Parathyroid adenoma (tissue), 2 donors: ENCODE data around the gene TRABD.
A peak's percentile ranks its signal among the peaks of the same experiment; 100 is the strongest.

Experiments used
- H2AFZ ChIP-seq: fragments of 300-600 bp; sonication (generic); one replicate; pipeline ENCODE4 v1.7.0; 2017; ENCODE audit warnings: antibody characterized with exemption, mild to moderate bottlenecking
- H3K27ac ChIP-seq: fragments of 300-600 bp; sonication (generic); one replicate; pipeline ENCODE4 v1.7.0; 2017
- H3K27me3 ChIP-seq: fragments of 300-600 bp; sonication (generic); one replicate; pipeline ENCODE4 v1.7.0; 2017; ENCODE audit warnings: low read length; ENCODE audit not compliant: control insufficient read depth, insufficient read depth
- H3K36me3 ChIP-seq: fragments of 300-600 bp; sonication (generic); one replicate; pipeline ENCODE4 v1.7.0; 2017; ENCODE audit warnings: low read length; ENCODE audit not compliant: control insufficient read depth, insufficient read depth
- H3K4me1 ChIP-seq: fragments of 300-600 bp; sonication (generic); one replicate; pipeline ENCODE4 v1.7.0; 2017; ENCODE audit warnings: control low read depth
- H3K4me2 ChIP-seq: fragments of 300-600 bp; sonication (generic); one replicate; pipeline ENCODE4 v1.7.0; 2017; ENCODE audit warnings: low read length
- H3K4me3 ChIP-seq: fragments of 300-600 bp; sonication (generic); one replicate; pipeline ENCODE4 v1.7.0; 2017; ENCODE audit warnings: low read depth, low read length
- H3K79me2 ChIP-seq: fragments of 300-600 bp; sonication (generic); one replicate; pipeline ENCODE4 v1.7.0; 2017; ENCODE audit warnings: control low read depth
- H3K9ac ChIP-seq: fragments of 300-600 bp; sonication (generic); one replicate; pipeline ENCODE4 v1.7.0; 2017; ENCODE audit warnings: mild to moderate bottlenecking
- H3K9me3 ChIP-seq: fragments of 300-600 bp; sonication (generic); one replicate; pipeline ENCODE4 v1.7.0; 2017; ENCODE audit warnings: low read length; ENCODE audit not compliant: control insufficient read depth
- TF ChIP-seq, protein P1 (sequence below): fragments of 300-600 bp; sonication (generic); IDR thresholded peaks from one replicate; pipeline ENCODE4 v1.7.0; 2017; ENCODE audit warnings: antibody characterized with exemption, mild to moderate bottlenecking
- donor health status: primary hyperparathyroidism.

The TRABD gene

DNA sequence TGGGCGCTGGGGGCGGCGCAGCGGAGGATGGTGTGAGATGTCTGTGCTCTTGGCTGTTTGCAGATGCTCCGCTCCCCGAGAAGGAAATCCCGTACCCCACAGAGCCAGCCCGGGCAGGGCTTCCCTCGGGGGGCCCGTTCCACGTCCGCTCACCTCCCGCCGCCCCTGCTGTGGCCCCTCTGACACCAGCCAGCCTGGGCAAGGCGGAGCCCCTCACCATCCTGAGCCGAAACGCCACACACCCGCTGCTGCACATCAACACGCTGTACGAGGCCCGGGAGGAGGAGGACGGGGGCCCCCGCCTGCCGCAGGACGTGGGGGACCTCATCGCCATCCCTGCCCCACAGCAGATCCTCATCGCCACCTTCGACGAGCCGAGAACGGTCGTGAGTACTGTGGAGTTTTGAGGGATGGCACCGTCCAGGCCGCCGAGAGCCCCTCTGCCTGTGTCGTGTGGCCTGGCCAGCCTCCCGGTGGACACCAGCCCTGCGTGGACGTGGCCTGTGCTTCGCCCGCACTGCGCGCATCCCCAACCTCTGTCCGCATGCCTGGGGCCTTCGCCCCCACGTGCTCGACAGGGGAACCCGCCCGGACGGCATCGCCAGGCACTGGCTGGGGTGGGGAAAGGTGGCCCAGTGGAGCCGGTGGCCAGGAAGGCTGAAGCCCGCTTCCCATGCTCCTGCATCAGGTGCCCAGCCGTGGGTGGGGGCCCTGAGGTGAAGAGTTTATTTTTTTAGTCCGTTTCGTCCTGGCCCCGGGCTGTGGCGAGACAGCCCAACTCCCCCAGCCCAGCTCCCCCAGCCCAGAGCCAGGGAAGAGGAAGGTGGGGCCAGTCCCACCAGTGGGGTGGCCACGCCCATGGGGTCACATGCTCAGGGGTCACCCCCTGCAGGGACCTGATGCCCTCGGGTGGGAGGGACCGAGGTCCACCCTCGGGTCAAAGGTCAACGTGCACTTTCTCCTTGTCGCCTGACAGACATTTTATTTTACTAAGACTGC, 6.5 kb upstream of the TRABD start:
- Histone ChIP-seq H3K4me1 (no peaks in the 10 kb centered on the region), H3K36me3 (no peaks in the 10 kb centered on the region), H2AFZ (no peak overlapping the region), H3K4me3 (no peak overlapping the region), H3K79me2 (no peaks in the 10 kb centered on the region), H3K9ac (no peak overlapping the region), H3K9me3 (no peaks in the 10 kb centered on the region), H3K4me2 (no peak overlapping the region), H3K27me3 (no peaks in the 10 kb centered on the region), H3K27ac (no peak overlapping the region)
- TF ChIP-seq, protein P1, sequence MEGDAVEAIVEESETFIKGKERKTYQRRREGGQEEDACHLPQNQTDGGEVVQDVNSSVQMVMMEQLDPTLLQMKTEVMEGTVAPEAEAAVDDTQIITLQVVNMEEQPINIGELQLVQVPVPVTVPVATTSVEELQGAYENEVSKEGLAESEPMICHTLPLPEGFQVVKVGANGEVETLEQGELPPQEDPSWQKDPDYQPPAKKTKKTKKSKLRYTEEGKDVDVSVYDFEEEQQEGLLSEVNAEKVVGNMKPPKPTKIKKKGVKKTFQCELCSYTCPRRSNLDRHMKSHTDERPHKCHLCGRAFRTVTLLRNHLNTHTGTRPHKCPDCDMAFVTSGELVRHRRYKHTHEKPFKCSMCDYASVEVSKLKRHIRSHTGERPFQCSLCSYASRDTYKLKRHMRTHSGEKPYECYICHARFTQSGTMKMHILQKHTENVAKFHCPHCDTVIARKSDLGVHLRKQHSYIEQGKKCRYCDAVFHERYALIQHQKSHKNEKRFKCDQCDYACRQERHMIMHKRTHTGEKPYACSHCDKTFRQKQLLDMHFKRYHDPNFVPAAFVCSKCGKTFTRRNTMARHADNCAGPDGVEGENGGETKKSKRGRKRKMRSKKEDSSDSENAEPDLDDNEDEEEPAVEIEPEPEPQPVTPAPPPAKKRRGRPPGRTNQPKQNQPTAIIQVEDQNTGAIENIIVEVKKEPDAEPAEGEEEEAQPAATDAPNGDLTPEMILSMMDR: no peak

DNA sequence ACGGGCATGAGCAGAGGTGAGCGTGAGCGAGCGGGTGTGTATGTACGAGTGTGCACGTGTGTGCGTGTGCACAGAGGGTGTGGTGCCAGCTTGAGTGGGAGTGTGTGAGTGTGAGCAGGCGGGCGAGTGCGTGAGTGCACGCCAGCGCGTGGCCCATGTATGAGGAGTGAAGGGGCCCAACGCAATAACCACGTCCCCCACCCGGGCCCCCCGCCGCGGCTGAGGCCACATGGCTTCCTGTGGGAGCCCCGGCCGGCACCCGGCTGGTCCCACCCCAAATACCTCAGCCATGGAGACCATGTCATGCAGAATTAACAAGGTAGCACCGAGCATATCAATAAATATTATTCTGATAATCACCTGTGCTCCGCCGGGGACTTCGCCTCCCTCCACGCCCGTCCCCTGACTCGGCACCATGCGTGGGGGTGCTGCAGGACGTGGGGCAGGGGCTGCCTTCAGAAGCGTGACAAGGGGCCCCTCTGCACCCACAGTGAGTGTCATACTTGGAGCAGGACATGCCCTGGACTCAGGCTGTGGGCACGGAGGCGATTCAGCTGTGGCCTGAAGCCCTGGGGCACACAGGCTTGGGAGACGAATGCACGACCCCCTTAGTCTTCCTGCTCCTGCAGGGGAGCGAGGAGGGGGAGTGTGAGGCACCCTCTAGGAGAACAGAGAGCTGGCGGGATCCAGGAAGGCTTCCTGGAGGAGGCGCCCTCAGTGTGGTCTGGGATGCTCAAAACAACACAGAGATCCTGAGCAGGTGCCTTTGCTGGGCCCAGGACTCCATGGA, 5.6 kb upstream of the TRABD start:
- Histone ChIP-seq H2AFZ (no peak overlapping the region), H3K27me3 (no peaks in the 10 kb centered on the region), H3K9me3 (no peaks in the 10 kb centered on the region), H3K4me1 (no peaks in the 10 kb centered on the region), H3K27ac (no peak overlapping the region), H3K79me2 (no peaks in the 10 kb centered on the region), H3K4me2 (no peak overlapping the region), H3K4me3 (no peak overlapping the region), H3K9ac (no peak overlapping the region), H3K36me3 (no peaks in the 10 kb centered on the region)
- TF ChIP-seq, protein P1: no peak

DNA sequence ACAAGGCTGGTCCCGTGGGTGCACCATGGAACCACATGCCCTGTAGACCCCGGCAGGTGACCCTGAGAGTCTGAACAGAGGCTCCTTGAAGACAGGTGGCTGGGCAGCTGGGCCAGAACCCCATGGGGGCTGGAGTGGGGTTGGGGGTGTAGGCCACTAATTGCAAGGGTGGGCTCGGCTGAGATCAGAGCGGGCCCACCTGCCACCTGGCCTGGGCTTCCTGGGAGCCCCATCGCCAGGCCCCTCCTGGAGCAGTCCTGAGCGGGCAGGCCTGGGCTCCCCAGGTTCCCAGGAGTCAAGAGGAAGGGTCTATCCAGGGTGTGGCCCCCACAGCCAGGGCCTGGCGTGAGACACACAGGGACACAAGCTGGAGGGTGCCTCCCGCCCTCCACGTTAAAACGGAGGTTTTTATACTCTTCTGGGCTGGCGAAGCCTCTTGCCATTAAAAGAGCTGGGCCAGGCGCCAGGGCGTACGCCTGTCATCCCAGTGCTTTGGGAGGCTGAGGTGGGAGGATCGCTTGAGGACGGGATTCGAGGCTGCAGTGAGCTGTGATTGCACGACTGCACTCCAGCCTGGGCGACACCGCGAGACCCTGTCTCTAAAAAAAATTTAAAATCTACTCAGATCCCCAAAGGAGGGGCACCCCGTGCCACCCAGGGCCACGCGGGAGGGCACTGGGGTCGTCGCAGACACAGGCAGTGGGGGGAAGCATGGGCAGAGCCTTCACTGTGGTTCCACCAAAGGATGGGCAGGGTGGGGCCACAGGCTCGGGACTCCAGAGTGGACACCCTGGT, 4.8 kb upstream of the TRABD start:
- Histone ChIP-seq H3K9me3 (no peaks in the 10 kb centered on the region), H3K4me3 (no peak overlapping the region), H3K27ac (no peak overlapping the region), H3K4me2 (no peak overlapping the region), H2AFZ (no peak overlapping the region), H3K4me1 (no peaks in the 10 kb centered on the region), H3K79me2 (no peaks in the 10 kb centered on the region), H3K9ac (no peak overlapping the region), H3K27me3 (no peaks in the 10 kb centered on the region), H3K36me3 (no peaks in the 10 kb centered on the region)
- TF ChIP-seq, protein P1: no peak

DNA sequence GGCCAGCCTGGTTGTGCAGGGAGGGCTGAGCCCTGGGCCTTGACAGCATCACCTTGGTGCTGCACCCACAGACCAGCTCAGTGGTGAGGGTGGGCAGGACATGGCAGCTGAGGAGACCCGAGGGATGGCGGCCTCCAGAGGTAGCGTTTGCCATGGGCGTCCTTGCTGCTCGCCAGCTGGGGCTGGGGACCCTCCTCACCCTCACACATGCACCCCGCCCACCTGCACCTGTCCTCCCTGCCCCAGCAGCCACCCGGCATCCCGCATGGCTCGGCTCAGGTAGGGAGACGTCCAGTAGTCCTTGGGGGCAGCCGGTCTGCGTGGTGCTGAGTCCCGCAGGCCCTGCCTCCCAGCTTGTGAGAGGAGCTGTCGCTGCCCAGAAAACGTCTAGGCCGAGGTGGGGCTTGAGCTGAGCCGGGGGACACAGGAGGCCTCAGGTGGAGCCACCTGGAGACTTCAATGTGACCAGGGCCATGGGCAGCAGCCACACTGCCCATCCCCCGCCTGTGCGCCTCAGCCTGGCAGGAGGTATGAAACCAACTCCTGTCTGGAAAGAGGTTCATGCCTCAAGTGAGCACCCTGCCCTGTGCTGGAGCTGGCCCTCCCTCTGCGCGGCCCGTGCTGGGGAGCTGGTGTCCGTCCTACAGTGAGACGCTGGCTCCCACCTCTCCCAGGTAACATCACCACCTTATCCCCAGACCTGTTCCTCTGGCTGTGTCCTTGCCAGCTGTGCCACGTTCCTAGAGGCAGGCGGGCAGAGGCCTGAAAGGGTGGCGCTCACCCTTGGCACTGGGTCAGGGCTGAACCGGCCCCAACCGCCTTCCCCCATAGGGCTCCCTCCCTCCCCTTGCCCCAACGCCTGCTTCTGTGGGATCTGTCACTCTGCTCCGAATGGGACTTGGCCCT, 3.3 kb upstream of the TRABD start:
- Histone ChIP-seq H2AFZ (peak overlapping the region; percentile 33), H3K4me3 (no peak overlapping the region), H3K9ac (no peak overlapping the region), H3K4me2 (peak overlapping the region; percentile 11), H3K79me2 (no peaks in the 10 kb centered on the region), H3K9me3 (no peaks in the 10 kb centered on the region), H3K27ac (no peak overlapping the region), H3K4me1 (no peaks in the 10 kb centered on the region), H3K27me3 (no peaks in the 10 kb centered on the region), H3K36me3 (no peaks in the 10 kb centered on the region)
- TF ChIP-seq, protein P1: no peak
